Glutamatergic neuron (in vitro differentiated cells): Measurements from ENCODE around the gene EVI2A. TPM values are rescaled to one million over a fixed set of nuclear protein-coding genes. Genes with fewer than 3 reads are reported as not detected.

Experiments used
- DNase-seq: peaks from one replicate; pipeline ENCODE4 v3.0.0; 2022
- H3K27ac Mint-ChIP-seq: one replicate; pipeline ENCODE4 v1.8.0; 2020; ENCODE audit warnings: mild to moderate bottlenecking, mixed read lengths, inconsistent platforms; ENCODE audit not compliant: unreplicated experiment
- H3K27me3 Mint-ChIP-seq: one replicate; pipeline ENCODE4 v1.8.0; 2020; ENCODE audit warnings: mild to moderate bottlenecking, moderate library complexity, mixed read lengths, inconsistent platforms; ENCODE audit not compliant: unreplicated experiment
- H3K36me3 Mint-ChIP-seq: one replicate; pipeline ENCODE4 v1.8.0; 2020; ENCODE audit warnings: mild to moderate bottlenecking, mixed read lengths, inconsistent platforms; ENCODE audit not compliant: unreplicated experiment
- H3K4me1 Mint-ChIP-seq: one replicate; pipeline ENCODE4 v1.8.0; 2020; ENCODE audit warnings: mild to moderate bottlenecking, low read depth, mixed read lengths, inconsistent platforms; ENCODE audit not compliant: unreplicated experiment
- H3K4me3 Mint-ChIP-seq: one replicate; pipeline ENCODE4 v1.8.0; 2020; ENCODE audit warnings: mild to moderate bottlenecking, mixed read lengths, inconsistent platforms; ENCODE audit not compliant: unreplicated experiment
- H3K9me3 Mint-ChIP-seq: one replicate; pipeline ENCODE4 v1.8.0; 2020; ENCODE audit warnings: mild to moderate bottlenecking, moderate library complexity, mixed read lengths, inconsistent platforms; ENCODE audit not compliant: unreplicated experiment
- CTCF ChIP-seq: fragments of 200-600 bp; sonication (generic); IDR thresholded peaks from one replicate; pipeline ENCODE4 v1.5.0; 2021; ENCODE audit not compliant: partially characterized antibody, unreplicated experiment
- long read RNA-seq: library from polyadenylated mRNA; unstranded; transcript quantifications from one replicate; pipeline ENCODE4 v2.0.0, GENCODE V29; 2020; ENCODE audit not compliant: unreplicated experiment
- total RNA-seq: library from RNA; stranded (reverse); fragmentation: NEBNext Ultra II Directional; extraction: Animal tissue kit (Norgen Biotek cat#: 25700); gene quantifications from one replicate; pipeline ENCODE4 v1.2.1, GENCODE V29; 2021; ENCODE audit not compliant: unreplicated experiment

Gene EVI2A
- not detected for total RNA-seq
- long read RNA-seq, partial matches to known transcripts: 0 of 1 reads
- long read RNA-seq, other reads (novel, unspliced or antisense): 1 of 1 reads

- no peak for DNase-seq
- peaks cover 6% of the 10 kb centered on the region for H3K4me1 Mint-ChIP-seq
- no peaks in the 10 kb centered on the region for H3K36me3 Mint-ChIP-seq
- H3K27ac Mint-ChIP-seq: no peak within 1 kb of the TSS
- no peak for TF ChIP-seq CTCF
- no peak within 1 kb of the TSS for H3K4me3 Mint-ChIP-seq
- H3K9me3 Mint-ChIP-seq: peaks cover 1% of the 10 kb centered on the region
- no peaks in the 10 kb centered on the region for H3K27me3 Mint-ChIP-seq
These were observed at the start of gene EVI2A for GRCh38 chr17:31321481-31321880. Gene EVI2A, minus strand, starts transcription at chr17:31321622. Its CDS starts 2,609 bp downstream, at chr17:31319013.

- Mint-ChIP-seq H3K27me3 (no peaks in the 10 kb centered on the region), H3K9me3 (peaks cover 2% of the 10 kb centered on the region), H3K36me3 (no peaks in the 10 kb centered on the region), H3K4me3 (no peak overlapping the region), H3K4me1 (no peaks in the 10 kb centered on the region), H3K27ac (no peak overlapping the region)
- TF ChIP-seq CTCF: no peak
- DNase-seq: no peak
These were observed 47.8 kb upstream of the EVI2A start for GRCh38 chr17:31369266-31369665.

GRCh38 chr17:31366088-31366487 lies 44.7 kb upstream of the EVI2A start:
- DNase-seq: no peak
- no peaks in the 10 kb centered on the region for H3K4me1 Mint-ChIP-seq
- H3K9me3 Mint-ChIP-seq: peaks cover 1% of the 10 kb centered on the region
- no peak for TF ChIP-seq CTCF
- no peak overlapping the region for H3K27ac Mint-ChIP-seq
- H3K4me3 Mint-ChIP-seq: no peak overlapping the region
- no peaks in the 10 kb centered on the region for H3K36me3 Mint-ChIP-seq
- H3K27me3 Mint-ChIP-seq: no peaks in the 10 kb centered on the region

- no peak for DNase-seq
- no peak overlapping the region for H3K4me3 Mint-ChIP-seq
- no peak overlapping the region for H3K27ac Mint-ChIP-seq
- no peak for TF ChIP-seq CTCF
- H3K36me3 Mint-ChIP-seq: no peaks in the 10 kb centered on the region
- H3K9me3 Mint-ChIP-seq: no peaks in the 10 kb centered on the region
- no peaks in the 10 kb centered on the region for H3K4me1 Mint-ChIP-seq
- H3K27me3 Mint-ChIP-seq: no peaks in the 10 kb centered on the region
These were observed 42.6 kb upstream of the EVI2A start for GRCh38 chr17:31364012-31364411.

GRCh38 chr17:31357839-31358394 lies 36.5 kb upstream of the EVI2A start:
- H3K4me1 Mint-ChIP-seq: peaks cover 1% of the 10 kb centered on the region
- no peak for DNase-seq
- no peaks in the 10 kb centered on the region for H3K9me3 Mint-ChIP-seq
- no peaks in the 10 kb centered on the region for H3K27me3 Mint-ChIP-seq
- no peak overlapping the region for H3K27ac Mint-ChIP-seq
- no peak for TF ChIP-seq CTCF
- no peaks in the 10 kb centered on the region for H3K36me3 Mint-ChIP-seq
- no peak overlapping the region for H3K4me3 Mint-ChIP-seq
